ENCODE data around the gene GJC3.

Gene GJC3

GRCh38 chr7:99920149-99920548, 9.3 kb downstream of the GJC3 start:
- no peak for DNase-seq
- H3K27me3 ChIP-seq (replicated peaks) = no peaks in the 10 kb centered on the region
- TF ChIP-seq CTCF (IDR thresholded peaks at IDR 0.05; ENCODE audit: low read depth, low read length, missing control alignments) = no peak
- H3K4me3 ChIP-seq (ENCODE audit: low read depth, low read length) = peak overlapping the region; percentile 82
- H3K27ac ChIP-seq = no peak overlapping the region
- H3K36me3 ChIP-seq (replicated peaks) = peaks cover 13% of the 10 kb centered on the region
- in situ Hi-C loops (cut with HindIII; ENCODE audit: low pct_ligation_motif_present, low sequenced_read_pairs) = no loop called here

DNA sequence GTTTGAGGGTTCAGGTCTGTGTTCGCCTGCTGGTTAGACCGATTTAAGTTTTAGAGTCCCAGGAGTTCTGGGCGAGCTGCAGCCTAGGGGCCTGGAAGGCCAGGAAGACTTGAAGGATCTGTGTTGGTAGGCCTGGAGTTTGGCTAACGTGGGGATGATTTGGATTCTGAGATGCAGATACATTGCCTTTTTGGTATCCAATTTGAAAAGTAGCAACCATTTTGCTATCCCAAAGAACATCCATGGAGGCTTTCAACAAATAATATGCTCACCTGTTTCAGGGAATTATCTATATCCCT, 9.7 kb downstream of the GJC3 start:
- in situ Hi-C loops (cut with HindIII; ENCODE audit: low pct_ligation_motif_present, low sequenced_read_pairs) = no loop called here
- peak overlapping the region; percentile 75 for H3K27ac ChIP-seq
- H3K36me3 ChIP-seq (replicated peaks) = peaks cover 13% of the 10 kb centered on the region
- H3K27me3 ChIP-seq (replicated peaks) = no peaks in the 10 kb centered on the region
- H3K4me3 ChIP-seq (ENCODE audit: low read depth, low read length) = peak overlapping the region; percentile 82
- no peak for TF ChIP-seq CTCF (IDR thresholded peaks at IDR 0.05; ENCODE audit: low read depth, low read length, missing control alignments)
- no peak for DNase-seq

GRCh38 chr7:99918959-99919813, 10.2 kb downstream of the GJC3 start, which contains the start of gene TRIM4:
TRIM4 (minus strand) TSS chr7:99919530; CDS start chr7:99919401, 129 bp downstream.
- H3K27ac ChIP-seq = peak within 1 kb of the TSS; percentile 75
- H3K36me3 ChIP-seq (replicated peaks) = peaks cover 13% of the 10 kb centered on the region
- H3K4me3 ChIP-seq (ENCODE audit: low read depth, low read length) = peak within 1 kb of the TSS; percentile 82
- H3K27me3 ChIP-seq (replicated peaks) = no peaks in the 10 kb centered on the region
- in situ Hi-C loops (cut with HindIII; ENCODE audit: low pct_ligation_motif_present, low sequenced_read_pairs) = no loop called here
- peak; percentile 28 for TF ChIP-seq CTCF (IDR thresholded peaks at IDR 0.05; ENCODE audit: low read depth, low read length, missing control alignments)
- peak; percentile 87 for DNase-seq

- in situ Hi-C loops (cut with HindIII; ENCODE audit: low pct_ligation_motif_present, low sequenced_read_pairs) = no loop called here
- DNase-seq = no peak
- Histone ChIP-seq H3K27ac (no peak overlapping the region), H3K27me3 (replicated peaks) (no peaks in the 10 kb centered on the region), H3K36me3 (replicated peaks) (peaks cover 21% of the 10 kb centered on the region), H3K4me3 (ENCODE audit: low read depth, low read length) (no peak overlapping the region)
- no peak for TF ChIP-seq CTCF (IDR thresholded peaks at IDR 0.05; ENCODE audit: low read depth, low read length, missing control alignments)
These were observed 18.4 kb downstream of the GJC3 start for GRCh38 chr7:99910976-99911375.

GRCh38 chr7:99901581-99901980, 27.8 kb downstream of the GJC3 start:
- no peak for TF ChIP-seq CTCF (IDR thresholded peaks at IDR 0.05; ENCODE audit: low read depth, low read length, missing control alignments)
- Histone ChIP-seq H3K27me3 (replicated peaks) (no peaks in the 10 kb centered on the region), H3K27ac (no peak overlapping the region), H3K36me3 (replicated peaks) (peaks cover 41% of the 10 kb centered on the region), H3K4me3 (ENCODE audit: low read depth, low read length) (no peak overlapping the region)
- DNase-seq = no peak
- in situ Hi-C loops (cut with HindIII; ENCODE audit: low pct_ligation_motif_present, low sequenced_read_pairs) = no loop called here

Measured in brain microvascular endothelial cell (primary cell).